ENCODE data around the gene CDYL2.

CDYL2 gene

DNA sequence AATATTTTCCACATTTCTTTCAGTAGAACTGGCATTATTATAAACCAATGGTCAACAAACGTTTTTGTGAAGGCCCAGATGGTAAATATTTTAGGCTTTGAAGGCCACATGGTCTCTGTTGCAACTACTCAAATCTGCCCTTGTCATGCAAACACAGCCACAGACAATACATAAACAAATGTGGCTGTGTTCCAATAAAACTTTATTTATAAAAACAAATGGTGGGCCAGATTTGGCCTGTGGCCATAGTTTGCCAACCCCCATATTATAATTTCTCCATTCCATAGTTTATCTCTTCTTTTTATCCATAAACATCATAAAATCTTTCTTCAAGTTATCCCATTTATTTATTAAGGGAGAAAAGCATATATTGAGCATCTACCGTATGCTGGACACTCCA is 98.8 kb downstream of the CDYL2 start:
- DNase-seq (ENCODE audit: low read depth): no peak

- no peak for DNase-seq (ENCODE audit: low read depth)
Measured at GRCh38 chr16:80704751-80705505, 99.5 kb downstream of the CDYL2 start.

DNA sequence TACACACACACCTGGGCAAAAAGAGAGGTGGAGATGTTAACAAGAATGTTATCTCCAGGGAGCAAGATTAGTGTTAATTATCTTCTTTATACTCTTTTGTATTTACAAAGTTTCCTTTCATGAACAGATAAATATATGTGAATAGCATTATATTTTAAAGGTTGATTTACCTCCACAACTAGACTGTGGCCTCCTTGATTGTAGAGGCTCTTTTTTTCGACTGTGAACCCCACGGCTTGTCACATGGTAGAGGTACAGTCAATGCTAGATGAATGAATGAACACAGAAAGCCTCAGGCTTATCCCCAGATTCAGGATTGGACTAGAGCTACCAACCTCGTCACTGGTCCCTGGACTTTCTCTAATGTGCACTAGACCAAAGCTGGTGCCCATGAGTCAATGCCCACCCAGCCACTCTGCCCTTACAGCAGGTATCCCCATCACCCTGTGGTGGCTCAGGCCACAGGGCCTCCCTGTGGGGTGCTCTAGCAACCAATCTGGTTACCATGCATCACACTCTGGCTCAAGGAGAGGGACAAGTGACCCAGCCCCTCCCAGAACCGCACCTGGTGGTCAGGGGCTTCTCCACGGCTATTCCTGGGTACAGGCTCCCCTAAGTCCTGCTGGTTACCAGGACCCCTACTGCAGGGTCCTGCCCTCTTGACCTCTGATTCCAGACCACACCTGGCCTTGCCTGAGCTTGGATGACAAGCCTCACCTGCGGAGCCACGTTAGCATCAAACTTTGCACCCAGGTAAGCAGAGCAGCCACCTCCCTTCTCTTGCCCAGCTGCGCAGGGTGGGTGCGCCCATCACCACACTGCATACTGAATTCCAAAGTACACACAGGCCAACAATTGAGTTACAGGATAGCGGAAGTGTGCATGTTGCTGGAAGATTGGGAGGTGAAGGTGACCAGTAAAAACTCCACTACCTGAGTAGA is 101.0 kb downstream of the CDYL2 start:
- DNase-seq (ENCODE audit: low read depth): no peak

DNA sequence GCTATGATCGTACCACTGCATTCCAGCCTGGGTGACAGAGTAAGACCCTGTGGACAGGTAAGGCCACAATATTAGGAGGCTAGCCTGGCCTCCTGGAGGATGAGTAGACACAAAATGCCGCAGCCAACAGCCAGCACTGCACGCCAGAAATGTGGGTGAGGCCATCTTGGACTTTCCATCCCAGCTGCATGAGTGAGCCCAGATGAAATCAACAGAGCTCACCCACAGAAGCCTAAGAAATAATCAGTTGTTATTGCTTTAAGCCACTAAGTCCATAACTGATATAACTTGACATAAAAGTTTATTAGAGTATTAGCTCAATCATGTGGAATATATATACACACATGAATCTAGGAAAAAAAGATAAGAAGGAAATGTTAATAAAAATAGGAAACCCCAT is 101.7 kb downstream of the CDYL2 start:
- no peak for DNase-seq (ENCODE audit: low read depth)

- no peak for DNase-seq (ENCODE audit: low read depth)
Measured at GRCh38 chr16:80700558-80700957, 103.8 kb downstream of the CDYL2 start.

DNA sequence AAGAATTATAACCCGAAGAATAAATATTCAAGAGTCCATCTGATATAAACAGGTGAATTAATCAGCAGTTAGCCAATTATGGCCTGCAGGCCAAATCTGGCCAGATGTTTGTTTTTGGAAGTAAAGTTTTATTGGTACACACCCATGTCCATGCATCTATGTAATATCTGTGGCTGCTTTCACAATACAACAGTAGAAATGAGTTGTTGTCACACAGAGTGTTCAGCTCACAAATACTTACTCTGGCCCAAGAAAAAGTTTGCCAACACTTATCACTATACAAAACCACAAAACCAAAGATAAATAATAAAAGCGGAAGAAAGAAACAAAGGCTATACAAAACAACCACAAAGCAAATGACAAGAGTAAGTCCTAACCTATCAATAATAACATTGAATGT is 109.4 kb downstream of the CDYL2 start:
- DNase-seq (ENCODE audit: low read depth): no peak

DNA sequence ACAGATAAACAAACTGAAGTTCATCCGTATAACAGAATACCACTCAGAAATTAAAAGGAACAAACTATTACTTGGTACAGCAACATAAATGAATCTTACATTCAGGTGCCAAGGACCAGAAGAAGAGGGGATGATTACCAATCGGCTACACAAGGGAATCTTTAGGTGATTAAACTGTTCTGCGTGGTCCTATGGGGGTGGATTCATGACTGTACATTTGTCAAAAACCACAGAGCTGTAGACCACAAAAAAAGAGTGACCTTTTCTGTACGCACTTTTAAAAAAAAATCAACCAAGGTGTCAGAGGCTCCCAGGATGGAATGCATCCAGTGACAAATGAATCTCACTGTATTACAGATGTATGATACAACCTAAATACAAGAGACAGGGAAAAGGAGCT is 110.8 kb downstream of the CDYL2 start:
- DNase-seq (ENCODE audit: low read depth): no peak

- no peak for DNase-seq (ENCODE audit: low read depth)
Measured at GRCh38 chr16:80692270-80692669, 112.1 kb downstream of the CDYL2 start.

DNA sequence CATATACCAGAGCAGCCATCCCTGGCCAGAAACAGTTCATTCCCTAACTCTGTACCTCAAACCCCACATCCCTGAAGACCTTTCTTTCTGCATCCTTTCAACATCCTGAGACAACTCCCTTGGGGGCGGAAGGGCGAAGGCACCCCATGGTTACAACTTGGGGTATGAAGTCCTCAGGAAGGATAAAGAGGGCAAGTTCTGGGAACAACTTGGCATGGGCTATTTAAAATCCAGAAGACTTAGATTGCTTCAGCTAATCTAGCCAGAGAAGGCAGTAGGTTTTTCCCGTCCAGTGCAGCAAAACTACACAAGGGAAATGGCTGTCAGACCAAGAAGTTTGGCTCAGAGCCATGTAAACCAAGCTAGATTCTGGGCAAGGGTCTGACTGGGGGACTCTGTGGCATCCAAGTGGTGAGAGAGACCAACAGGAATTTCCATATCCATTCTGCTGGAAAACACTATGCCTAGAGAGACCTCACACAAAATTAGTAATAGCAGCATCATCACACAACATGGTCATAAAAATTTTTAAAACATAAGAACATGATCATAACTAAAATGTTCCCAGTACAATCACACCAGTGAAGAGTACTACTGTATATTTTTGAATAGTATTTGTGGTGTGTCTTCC is 113.2 kb downstream of the CDYL2 start:
- no peak for DNase-seq (ENCODE audit: low read depth)

- DNase-seq (ENCODE audit: low read depth): no peak
Measured at GRCh38 chr16:80689487-80689886, 114.9 kb downstream of the CDYL2 start.

DNA sequence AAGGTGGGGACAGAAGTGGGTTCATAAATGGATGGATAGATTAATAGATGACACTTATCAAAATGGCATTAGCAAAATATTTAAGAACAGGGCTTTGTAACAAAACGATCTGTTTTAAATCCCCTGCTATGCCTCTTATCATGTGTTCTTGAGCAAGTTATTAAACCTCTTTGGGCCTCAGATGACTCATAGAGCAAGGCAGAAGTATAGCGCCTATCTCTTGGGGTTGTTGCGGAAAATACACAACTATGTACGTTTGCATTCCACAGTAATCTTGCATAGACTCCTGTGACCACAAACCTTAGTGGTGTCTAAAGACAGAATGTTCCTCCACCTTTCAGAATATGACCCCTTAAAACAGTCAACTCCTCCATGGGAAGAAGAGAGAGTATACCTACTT is 116.8 kb downstream of the CDYL2 start:
- DNase-seq (ENCODE audit: low read depth): no peak

DNA sequence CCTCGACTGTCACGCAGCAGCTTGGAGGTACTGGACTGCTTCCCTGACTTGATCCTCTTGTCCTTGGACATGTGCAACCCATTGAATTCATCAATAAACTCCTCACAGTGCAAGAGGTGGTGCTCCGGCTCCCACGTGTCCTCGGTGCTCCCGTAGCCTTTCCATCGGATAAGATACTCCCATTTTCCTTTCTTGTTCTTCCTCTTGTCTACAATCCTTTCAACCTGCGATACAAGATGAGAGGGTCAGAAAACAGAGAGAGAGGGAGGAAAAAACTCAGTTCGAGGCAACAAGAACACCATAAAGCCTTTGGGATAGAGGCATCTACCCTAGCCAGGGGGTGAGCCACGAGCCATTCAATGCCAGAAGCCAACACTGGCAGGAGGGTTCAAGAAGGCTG is 119.5 kb downstream of the CDYL2 start:
- DNase-seq (ENCODE audit: low read depth): no peak

DNA sequence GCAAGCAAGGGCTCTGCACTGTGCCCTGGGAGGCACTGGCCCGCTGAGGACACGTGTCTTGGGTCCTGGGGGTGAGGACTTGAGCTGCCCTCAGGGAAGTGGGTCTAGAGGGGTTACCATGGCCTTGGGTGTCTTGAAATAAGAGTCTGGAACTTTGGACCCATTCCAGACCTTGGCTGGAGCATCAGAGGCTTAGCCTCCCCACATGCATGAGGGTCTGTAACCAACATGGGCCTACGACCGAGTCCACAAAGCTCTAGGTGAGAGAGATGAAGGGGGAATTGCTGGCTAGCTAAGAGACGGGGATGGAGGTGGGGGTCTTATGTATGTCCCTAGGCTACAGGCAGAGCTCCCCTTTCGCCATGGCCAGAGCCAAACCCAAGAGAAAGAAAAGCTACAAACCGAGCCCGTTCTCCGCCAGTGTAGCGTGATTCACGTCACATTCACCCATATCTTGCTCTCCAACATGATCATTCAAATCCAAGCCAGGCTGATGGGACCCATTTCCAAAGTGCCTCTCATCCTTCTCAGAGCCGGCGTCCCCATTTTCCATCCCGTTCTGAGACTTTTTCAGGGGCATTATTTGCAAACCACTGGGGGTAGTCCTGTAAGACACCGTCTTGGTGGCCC is 120.1 kb downstream of the CDYL2 start:
- no peak for DNase-seq (ENCODE audit: low read depth)

DNA sequence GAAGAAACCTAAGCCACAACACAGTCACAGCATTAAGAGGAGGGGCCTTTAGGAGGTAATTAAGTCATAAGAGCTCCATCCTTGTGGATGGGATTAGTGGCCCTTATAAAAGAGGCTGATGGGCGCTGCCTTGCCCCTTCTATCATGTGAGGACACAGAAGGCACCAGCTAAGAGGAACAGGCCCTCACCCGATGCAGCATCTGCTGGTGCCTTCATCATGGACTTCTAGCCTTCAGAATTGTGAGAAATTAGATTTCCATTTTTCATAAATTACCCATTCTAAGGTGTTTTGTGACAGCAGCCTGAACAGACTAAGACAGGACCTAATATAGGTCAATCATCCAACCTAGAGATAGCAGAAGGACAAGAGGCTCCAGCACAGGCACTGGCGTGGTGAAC is 120.8 kb downstream of the CDYL2 start:
- no peak for DNase-seq (ENCODE audit: low read depth)

- DNase-seq (ENCODE audit: low read depth): peak; percentile 51
Measured at GRCh38 chr16:80682421-80683070, 121.9 kb downstream of the CDYL2 start.

DNA sequence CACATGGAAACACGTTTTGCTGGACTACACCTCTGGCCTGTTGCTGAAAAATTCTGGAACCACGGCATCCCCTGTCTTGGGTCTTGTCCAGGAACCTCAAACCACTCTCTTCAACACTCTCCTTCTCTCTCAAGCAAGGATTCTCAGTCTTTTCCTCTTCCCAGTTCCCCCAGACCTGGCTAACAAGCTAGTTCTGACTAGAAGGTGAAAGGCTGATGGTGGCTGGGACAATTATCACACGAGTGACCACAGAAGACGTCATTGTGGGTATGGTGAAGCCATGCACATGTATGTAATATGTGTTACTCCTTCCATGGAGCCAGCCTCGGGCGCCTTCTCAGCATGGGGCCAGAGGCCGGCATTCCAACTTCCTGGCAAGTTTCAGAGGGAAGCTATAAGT is 123.0 kb downstream of the CDYL2 start:
- DNase-seq (ENCODE audit: low read depth): no peak

DNA sequence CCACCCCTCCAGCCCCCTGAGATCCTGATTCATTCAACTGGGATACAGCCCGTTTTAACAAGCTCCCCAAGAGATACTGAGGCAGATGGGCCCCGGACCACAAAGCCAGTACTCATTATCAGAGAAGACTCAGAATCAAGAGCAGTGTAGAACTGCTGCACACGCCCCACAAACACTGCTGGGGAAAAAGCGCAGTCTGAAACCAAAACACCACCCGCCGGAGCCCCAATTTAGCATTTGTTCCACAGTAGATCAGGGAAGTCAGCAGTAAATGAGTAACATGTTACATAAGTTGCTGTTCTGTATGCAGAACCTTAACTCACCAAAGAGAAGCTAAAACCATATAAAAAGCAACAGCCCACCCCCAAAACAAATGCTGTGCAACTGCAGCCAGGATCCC is 123.6 kb downstream of the CDYL2 start:
- no peak for DNase-seq (ENCODE audit: low read depth)

- DNase-seq (ENCODE audit: low read depth): no peak
Measured at GRCh38 chr16:80680046-80680445, 124.4 kb downstream of the CDYL2 start.

DNA sequence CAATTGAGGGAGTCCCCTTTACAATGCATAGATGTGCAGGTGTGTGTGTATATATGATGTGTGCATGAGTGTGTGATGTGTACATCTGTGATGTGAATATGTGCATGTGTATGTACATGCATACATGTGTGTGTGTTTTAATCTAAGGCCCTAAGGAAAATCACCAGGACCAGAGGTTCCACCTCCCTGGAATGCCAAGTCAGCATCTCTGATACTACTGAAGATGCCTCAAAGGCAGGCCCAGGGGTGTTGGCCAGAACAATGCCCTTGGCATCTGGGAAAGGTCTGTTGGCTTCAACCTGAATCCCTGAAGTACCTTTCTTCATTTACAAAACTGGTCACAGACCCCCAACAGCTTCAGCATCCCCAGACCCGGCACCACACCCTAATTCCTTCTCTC is 129.5 kb downstream of the CDYL2 start:
- no peak for DNase-seq (ENCODE audit: low read depth)

DNA sequence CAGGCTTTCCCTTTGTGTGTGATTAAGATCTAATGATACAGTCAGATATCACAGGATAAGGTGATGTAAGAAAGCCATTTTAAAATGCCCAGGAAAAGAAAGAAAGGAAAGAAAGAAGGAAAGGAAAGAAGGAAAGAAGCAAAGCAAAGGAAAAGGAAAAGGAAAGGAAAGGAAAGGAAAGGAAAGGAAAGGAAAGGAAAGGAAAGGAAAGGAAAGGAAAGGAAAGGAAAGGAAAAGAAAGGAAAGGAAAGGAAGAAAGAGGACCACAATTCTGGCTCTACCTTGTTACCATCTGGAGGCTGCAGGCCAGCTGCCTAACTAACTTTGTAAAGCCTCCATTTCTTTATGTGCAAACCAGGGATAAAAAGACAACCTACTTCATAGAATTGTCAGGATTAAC is 132.0 kb downstream of the CDYL2 start:
- no peak for DNase-seq (ENCODE audit: low read depth)

GRCh38 chr16:80671281-80671849 is 133.0 kb downstream of the CDYL2 start:
- no peak for DNase-seq (ENCODE audit: low read depth)
